ENCODE data around the gene TTC7B. TPM values are rescaled to one million over a fixed set of nuclear protein-coding genes. Genes with fewer than 3 reads are reported as not detected.

Gene TTC7B
- total RNA-seq, 1 donor from 2014 or later, result 40.4 TPM

DNA sequence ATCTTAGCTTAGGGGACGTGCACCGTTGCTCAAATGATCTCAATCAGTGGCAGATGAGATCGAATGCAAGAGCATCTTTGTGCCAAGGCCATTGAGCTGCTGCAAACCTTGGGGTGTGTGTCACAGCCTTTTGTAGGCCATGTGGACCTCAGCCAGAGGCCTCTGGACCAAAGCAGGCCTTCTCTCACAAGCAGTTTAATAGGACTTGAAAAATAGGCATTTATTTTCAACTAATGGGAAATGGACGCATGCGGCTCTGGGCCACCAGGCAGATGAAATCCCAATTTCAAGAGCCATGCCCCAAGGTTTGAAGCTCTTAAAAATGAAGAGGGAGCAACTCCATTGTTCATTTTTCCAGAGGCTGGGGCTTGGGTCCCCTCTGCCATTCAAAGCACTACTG is 87.3 kb downstream of the TTC7B start:
- no peak overlapping the region for H3K4me3 Mint-ChIP-seq
- H3K36me3 Mint-ChIP-seq, result peaks cover 20% of the 10 kb centered on the region

DNA sequence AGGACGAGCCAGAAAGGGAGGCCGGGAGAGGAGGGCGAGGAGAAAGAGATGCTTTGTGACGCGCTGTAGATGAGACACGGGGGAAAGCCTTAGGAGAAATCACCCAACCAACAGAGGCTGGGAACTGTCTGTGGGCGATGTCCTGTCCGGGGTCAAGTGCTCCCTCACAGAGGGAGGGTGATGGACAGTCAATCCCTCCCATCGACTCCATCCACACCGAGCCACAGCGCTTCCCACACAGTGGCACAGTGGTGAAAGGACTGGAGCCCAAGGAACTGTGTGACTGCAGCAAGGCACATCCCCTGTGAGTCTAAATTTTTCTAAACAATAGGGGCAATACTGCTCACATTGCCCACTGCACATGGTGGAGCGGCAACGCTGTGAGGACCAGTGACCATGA is 89.1 kb downstream of the TTC7B start:
- no peaks in the 10 kb centered on the region for H3K9me3 Mint-ChIP-seq
- peak; percentile 43 for DNase-seq (ENCODE audit: extremely low spot score, unreplicated experiment)
- H3K27me3 Mint-ChIP-seq, result no peaks in the 10 kb centered on the region
- peaks cover 16% of the 10 kb centered on the region for H3K36me3 Mint-ChIP-seq
- TF ChIP-seq, protein P1, sequence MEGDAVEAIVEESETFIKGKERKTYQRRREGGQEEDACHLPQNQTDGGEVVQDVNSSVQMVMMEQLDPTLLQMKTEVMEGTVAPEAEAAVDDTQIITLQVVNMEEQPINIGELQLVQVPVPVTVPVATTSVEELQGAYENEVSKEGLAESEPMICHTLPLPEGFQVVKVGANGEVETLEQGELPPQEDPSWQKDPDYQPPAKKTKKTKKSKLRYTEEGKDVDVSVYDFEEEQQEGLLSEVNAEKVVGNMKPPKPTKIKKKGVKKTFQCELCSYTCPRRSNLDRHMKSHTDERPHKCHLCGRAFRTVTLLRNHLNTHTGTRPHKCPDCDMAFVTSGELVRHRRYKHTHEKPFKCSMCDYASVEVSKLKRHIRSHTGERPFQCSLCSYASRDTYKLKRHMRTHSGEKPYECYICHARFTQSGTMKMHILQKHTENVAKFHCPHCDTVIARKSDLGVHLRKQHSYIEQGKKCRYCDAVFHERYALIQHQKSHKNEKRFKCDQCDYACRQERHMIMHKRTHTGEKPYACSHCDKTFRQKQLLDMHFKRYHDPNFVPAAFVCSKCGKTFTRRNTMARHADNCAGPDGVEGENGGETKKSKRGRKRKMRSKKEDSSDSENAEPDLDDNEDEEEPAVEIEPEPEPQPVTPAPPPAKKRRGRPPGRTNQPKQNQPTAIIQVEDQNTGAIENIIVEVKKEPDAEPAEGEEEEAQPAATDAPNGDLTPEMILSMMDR (conservative IDR thresholded peaks at IDR 0.05), result no peak
- H3K4me1 Mint-ChIP-seq (ENCODE audit: unreplicated experiment), result peaks cover 11% of the 10 kb centered on the region
- H3K4me3 Mint-ChIP-seq, result no peak overlapping the region
- peak overlapping the region; percentile 94 for H3K27ac Mint-ChIP-seq

More for the DNA sequence above, 87.3 kb downstream of the TTC7B start:
- H3K27me3 Mint-ChIP-seq, result no peaks in the 10 kb centered on the region
- peak; percentile 37 for DNase-seq (ENCODE audit: extremely low spot score, unreplicated experiment)
- peaks cover 16% of the 10 kb centered on the region for H3K4me1 Mint-ChIP-seq (ENCODE audit: unreplicated experiment)
- H3K9me3 Mint-ChIP-seq, result peaks cover 4% of the 10 kb centered on the region
- H3K27ac Mint-ChIP-seq, result peak overlapping the region; percentile 4
- TF ChIP-seq, protein P1 (conservative IDR thresholded peaks at IDR 0.05), result no peak

DNA sequence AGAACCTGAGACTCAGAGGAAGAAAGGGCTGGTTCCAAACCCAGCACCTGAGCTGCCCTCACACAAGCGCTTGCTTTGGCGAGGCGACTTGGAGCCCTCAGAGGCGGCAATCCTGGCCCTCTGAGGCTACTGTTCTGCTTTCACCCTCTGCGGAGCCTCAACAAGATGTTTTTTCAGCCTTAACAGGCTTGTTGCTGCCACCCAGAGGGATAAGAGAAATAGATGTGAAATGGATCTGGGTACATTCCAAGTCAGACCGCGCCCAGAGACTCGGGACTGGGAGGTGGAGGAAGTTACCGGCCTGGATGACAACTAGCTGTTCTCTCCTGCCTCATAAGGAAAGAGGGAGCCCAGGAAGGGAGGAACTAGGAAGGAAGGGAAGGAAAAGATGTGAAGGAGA is 89.6 kb downstream of the TTC7B start:
- TF ChIP-seq, protein P1 (conservative IDR thresholded peaks at IDR 0.05), result no peak
- Mint-ChIP-seq H3K4me1 (ENCODE audit: unreplicated experiment) (peaks cover 11% of the 10 kb centered on the region), H3K4me3 (peak overlapping the region; percentile 54), H3K27me3 (no peaks in the 10 kb centered on the region), H3K27ac (peak overlapping the region; percentile 94), H3K36me3 (peaks cover 11% of the 10 kb centered on the region), H3K9me3 (no peaks in the 10 kb centered on the region)
- DNase-seq (ENCODE audit: extremely low spot score, unreplicated experiment), result no peak

DNA sequence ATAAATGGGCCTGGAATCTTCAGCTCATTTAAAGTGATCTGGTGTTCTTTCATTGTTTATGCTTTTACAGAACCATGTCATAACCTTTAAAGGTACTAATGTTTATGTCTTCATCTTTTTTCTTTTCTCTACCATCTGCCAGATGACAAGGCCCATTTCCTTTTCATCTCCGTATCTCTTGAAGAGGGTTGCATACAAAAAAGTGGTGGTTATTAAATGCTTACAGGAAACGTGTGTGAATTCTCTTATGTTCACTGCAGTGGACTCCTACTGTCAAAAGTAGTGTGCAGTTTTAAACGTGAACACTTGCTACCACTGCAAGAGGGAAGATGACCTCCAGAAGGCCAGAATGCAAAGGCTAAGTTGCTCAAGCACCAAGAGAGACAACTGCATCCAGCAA is 91.4 kb downstream of the TTC7B start:
- Mint-ChIP-seq H3K9me3 (no peaks in the 10 kb centered on the region), H3K4me1 (ENCODE audit: unreplicated experiment) (peaks cover 24% of the 10 kb centered on the region), H3K4me3 (no peak overlapping the region), H3K36me3 (peaks cover 8% of the 10 kb centered on the region), H3K27ac (no peak overlapping the region), H3K27me3 (no peaks in the 10 kb centered on the region)
- TF ChIP-seq, protein P1 (conservative IDR thresholded peaks at IDR 0.05), result no peak
- DNase-seq (ENCODE audit: extremely low spot score, unreplicated experiment), result no peak

DNA sequence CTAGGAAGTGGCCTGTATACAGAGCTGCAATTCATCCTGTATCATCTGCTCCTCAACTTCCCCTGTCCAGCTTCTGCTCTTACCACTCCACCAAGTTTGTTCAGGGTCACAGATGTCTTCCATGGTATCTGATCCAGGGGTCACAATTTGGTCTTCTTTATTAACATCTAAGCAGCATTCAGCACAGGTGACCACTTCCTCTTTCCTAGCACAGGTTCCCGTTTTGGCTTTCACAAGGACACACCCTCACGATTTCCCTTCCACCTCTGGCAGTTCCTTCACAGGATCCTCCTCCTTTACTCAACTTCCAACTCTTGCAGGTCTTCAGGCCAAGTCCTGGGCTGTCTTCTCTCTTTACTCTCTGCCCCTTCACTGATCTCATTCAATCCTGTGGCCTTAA is 93.6 kb downstream of the TTC7B start:
- Mint-ChIP-seq H3K36me3 (peaks cover 8% of the 10 kb centered on the region), H3K4me1 (ENCODE audit: unreplicated experiment) (peaks cover 32% of the 10 kb centered on the region), H3K27ac (no peak overlapping the region), H3K27me3 (no peaks in the 10 kb centered on the region), H3K4me3 (no peak overlapping the region), H3K9me3 (no peaks in the 10 kb centered on the region)
- DNase-seq (ENCODE audit: extremely low spot score, unreplicated experiment), result no peak
- TF ChIP-seq, protein P1 (conservative IDR thresholded peaks at IDR 0.05), result no peak

Data from type B pancreatic cell (in vitro differentiated cells).